Nephron (organoid): Measurements from ENCODE around the gene ATP11A.
A peak's percentile ranks its signal among the peaks of the same experiment; 100 is the strongest.

Experiments used
- H3K27ac Mint-ChIP-seq, 3 experiments: 2 replicates each; pipeline ENCODE4 v1.8.0; 2020; ENCODE audit warnings: mixed read lengths in 3 of 3, mild to moderate bottlenecking in 2 of 3, moderate library complexity in 1 of 3
- H3K27me3 Mint-ChIP-seq: 2 replicates; pipeline ENCODE4 v1.8.0; 2021; ENCODE audit warnings: low read depth, mild to moderate bottlenecking, moderate library complexity, mixed read lengths
- H3K36me3 Mint-ChIP-seq: 2 replicates; pipeline ENCODE4 v1.8.0; 2020; ENCODE audit warnings: low read depth, mixed read lengths
- H3K4me1 Mint-ChIP-seq: 2 replicates; pipeline ENCODE4 v1.8.0; 2020; ENCODE audit warnings: mixed read lengths
- H3K4me3 Mint-ChIP-seq, 3 experiments: 2 replicates each; pipeline ENCODE4 v1.8.0; 2020; ENCODE audit warnings: mild to moderate bottlenecking in 3 of 3, mixed read lengths in 3 of 3, moderate library complexity in 2 of 3
- H3K9me3 Mint-ChIP-seq: 2 replicates; pipeline ENCODE4 v1.8.0; 2020; ENCODE audit warnings: mixed read lengths
- TF ChIP-seq, protein P1 (sequence below), 3 experiments: fragments of 200-600 bp; sonication (generic); IDR thresholded peaks; one replicate each; pipeline ENCODE4 v1.5.0; 2021; ENCODE audit warnings: antibody characterized with exemption in 3 of 3; ENCODE audit not compliant: unreplicated experiment in 3 of 3

Gene ATP11A

GRCh38 chr13:112885782-112886268, 196.0 kb downstream of the ATP11A start:
- Mint-ChIP-seq H3K27ac (peak overlapping the region in 2 of 3 experiments; percentile 79 to 92), H3K9me3 (no peaks in the 10 kb centered on the region)

GRCh38 chr13:112887151-112887550, 197.3 kb downstream of the ATP11A start:
- H3K9me3 Mint-ChIP-seq: no peaks in the 10 kb centered on the region
- TF ChIP-seq, protein P1, sequence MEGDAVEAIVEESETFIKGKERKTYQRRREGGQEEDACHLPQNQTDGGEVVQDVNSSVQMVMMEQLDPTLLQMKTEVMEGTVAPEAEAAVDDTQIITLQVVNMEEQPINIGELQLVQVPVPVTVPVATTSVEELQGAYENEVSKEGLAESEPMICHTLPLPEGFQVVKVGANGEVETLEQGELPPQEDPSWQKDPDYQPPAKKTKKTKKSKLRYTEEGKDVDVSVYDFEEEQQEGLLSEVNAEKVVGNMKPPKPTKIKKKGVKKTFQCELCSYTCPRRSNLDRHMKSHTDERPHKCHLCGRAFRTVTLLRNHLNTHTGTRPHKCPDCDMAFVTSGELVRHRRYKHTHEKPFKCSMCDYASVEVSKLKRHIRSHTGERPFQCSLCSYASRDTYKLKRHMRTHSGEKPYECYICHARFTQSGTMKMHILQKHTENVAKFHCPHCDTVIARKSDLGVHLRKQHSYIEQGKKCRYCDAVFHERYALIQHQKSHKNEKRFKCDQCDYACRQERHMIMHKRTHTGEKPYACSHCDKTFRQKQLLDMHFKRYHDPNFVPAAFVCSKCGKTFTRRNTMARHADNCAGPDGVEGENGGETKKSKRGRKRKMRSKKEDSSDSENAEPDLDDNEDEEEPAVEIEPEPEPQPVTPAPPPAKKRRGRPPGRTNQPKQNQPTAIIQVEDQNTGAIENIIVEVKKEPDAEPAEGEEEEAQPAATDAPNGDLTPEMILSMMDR (IDR thresholded peaks at IDR 0.05; ENCODE audit: unreplicated experiment in 3 of 3): no peak

More at GRCh38 chr13:112885782-112886268, 196.0 kb downstream of the ATP11A start:
- H3K4me3 Mint-ChIP-seq: peak overlapping the region; percentile 73 to 81 (median 81)
- no peaks in the 10 kb centered on the region for H3K36me3 Mint-ChIP-seq
- H3K4me1 Mint-ChIP-seq: peaks cover 5% of the 10 kb centered on the region
- TF ChIP-seq, protein P1 (IDR thresholded peaks at IDR 0.05; ENCODE audit: unreplicated experiment in 3 of 3): no peak
- peaks cover 19% of the 10 kb centered on the region for H3K27me3 Mint-ChIP-seq

GRCh38 chr13:112887557-112887991, 197.7 kb downstream of the ATP11A start:
- H3K4me3 Mint-ChIP-seq: no peak overlapping the region
- no peaks in the 10 kb centered on the region for H3K9me3 Mint-ChIP-seq
- peaks cover 36% of the 10 kb centered on the region for H3K27me3 Mint-ChIP-seq
- H3K27ac Mint-ChIP-seq: no peak overlapping the region
- TF ChIP-seq, protein P1 (IDR thresholded peaks at IDR 0.05; ENCODE audit: unreplicated experiment in 3 of 3): no peak
- H3K36me3 Mint-ChIP-seq: no peaks in the 10 kb centered on the region
- peaks cover 14% of the 10 kb centered on the region for H3K4me1 Mint-ChIP-seq

More at GRCh38 chr13:112887151-112887550, 197.3 kb downstream of the ATP11A start:
- Mint-ChIP-seq H3K4me1 (peaks cover 9% of the 10 kb centered on the region), H3K4me3 (no peak overlapping the region), H3K27me3 (peaks cover 32% of the 10 kb centered on the region), H3K36me3 (no peaks in the 10 kb centered on the region), H3K27ac (no peak overlapping the region)

- H3K4me3 Mint-ChIP-seq: no peak overlapping the region
- peaks cover 23% of the 10 kb centered on the region for H3K4me1 Mint-ChIP-seq
Measured at GRCh38 chr13:112888238-112889111, 198.6 kb downstream of the ATP11A start.

DNA sequence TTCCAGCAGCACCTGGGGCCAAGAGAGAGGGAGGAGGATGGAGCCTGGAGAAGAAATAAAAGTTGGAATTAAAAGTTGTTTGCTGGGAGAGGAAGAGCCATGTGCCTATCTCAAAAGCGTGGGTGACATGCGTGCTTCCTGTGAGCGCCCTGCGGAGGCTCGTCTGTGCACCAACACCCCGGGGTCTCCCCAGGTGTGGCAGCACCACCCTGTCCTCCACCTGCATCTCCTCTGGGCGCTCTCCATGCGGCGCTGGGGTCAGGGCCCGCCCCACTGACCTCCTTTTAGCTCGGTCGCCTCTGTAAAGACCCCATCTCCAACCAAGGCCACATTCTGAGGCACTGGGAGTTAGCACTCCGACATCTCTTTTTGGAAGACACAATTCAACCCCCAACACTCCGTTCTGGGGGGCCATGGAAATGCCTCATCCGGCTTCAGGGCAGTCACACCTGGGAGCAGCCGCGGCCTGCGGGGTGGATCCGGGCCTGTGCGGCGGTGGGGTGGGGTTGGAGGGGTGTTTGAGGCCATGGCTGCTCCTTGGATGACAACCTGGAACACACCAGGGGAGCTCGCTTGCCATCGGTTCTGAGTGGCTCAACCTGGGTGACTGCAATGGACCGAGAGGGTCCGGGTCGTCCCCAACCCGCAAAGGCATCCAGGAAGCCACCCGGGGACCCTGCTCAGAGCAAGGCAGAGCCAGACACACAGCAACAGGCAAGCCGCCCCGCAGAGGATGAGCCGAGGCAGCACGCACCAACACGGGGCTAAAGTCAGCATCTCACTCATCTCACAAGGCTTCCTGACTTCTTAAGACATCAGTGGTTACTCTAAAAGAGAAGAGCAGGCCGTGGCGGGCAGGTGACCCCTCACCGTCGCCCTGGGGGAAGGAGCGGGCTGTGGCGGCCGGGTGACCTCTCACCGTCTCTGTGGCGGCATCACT, 199.8 kb downstream of the ATP11A start:
- peaks cover 48% of the 10 kb centered on the region for H3K27me3 Mint-ChIP-seq
- peaks cover 25% of the 10 kb centered on the region for H3K4me1 Mint-ChIP-seq
- TF ChIP-seq, protein P1 (IDR thresholded peaks at IDR 0.05; ENCODE audit: unreplicated experiment in 3 of 3): no peak
- H3K9me3 Mint-ChIP-seq: no peaks in the 10 kb centered on the region
- no peak overlapping the region for H3K27ac Mint-ChIP-seq
- no peaks in the 10 kb centered on the region for H3K36me3 Mint-ChIP-seq
- no peak overlapping the region for H3K4me3 Mint-ChIP-seq

More at GRCh38 chr13:112888238-112889111, 198.6 kb downstream of the ATP11A start:
- Mint-ChIP-seq H3K36me3 (no peaks in the 10 kb centered on the region), H3K9me3 (no peaks in the 10 kb centered on the region), H3K27me3 (peaks cover 45% of the 10 kb centered on the region), H3K27ac (no peak overlapping the region)
- TF ChIP-seq, protein P1 (IDR thresholded peaks at IDR 0.05; ENCODE audit: unreplicated experiment in 3 of 3): no peak
